LNCaP clone FGC (cell line): ENCODE results near the gene GRIA4.

Source experiments
- DNase-seq: peaks from one replicate; pipeline ENCODE4 v3.0.0-alpha.2; 2011; ENCODE audit warnings: low read depth
- H3K4me3 ChIP-seq: 2 replicates; pipeline ENCODE4 v1.5.1; 2011; ENCODE audit warnings: mild to moderate bottlenecking, low read depth, low read length, control low read depth
- TF ChIP-seq, protein P1 (sequence below): IDR thresholded peaks from 2 replicates; pipeline ENCODE4 v1.5.1; 2012; ENCODE audit warnings: mild to moderate bottlenecking; ENCODE audit not compliant: control insufficient read depth, insufficient read depth; ENCODE audit errors: extremely low read depth

The GRIA4 gene

DNA sequence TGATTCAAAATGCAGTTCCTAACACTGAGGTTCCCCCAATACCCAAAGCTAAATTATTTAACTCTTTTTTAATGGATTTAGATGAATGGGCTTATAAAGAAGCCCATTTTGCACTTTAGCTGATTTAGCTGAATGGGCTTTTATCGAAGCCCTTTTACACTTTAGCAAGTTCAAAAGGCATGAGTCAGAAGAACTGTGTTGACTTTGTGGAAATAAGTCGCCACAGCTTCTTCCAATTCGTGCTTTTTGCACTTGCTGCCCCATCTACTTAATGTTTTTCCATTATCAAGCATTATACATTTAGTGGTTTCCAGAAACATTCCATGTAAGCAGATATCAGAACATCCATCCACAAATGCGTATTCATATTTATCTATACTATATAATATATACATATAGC, 20.5 kb upstream of the GRIA4 start:
- H3K4me3 ChIP-seq = no peak overlapping the region
- TF ChIP-seq, protein P1, sequence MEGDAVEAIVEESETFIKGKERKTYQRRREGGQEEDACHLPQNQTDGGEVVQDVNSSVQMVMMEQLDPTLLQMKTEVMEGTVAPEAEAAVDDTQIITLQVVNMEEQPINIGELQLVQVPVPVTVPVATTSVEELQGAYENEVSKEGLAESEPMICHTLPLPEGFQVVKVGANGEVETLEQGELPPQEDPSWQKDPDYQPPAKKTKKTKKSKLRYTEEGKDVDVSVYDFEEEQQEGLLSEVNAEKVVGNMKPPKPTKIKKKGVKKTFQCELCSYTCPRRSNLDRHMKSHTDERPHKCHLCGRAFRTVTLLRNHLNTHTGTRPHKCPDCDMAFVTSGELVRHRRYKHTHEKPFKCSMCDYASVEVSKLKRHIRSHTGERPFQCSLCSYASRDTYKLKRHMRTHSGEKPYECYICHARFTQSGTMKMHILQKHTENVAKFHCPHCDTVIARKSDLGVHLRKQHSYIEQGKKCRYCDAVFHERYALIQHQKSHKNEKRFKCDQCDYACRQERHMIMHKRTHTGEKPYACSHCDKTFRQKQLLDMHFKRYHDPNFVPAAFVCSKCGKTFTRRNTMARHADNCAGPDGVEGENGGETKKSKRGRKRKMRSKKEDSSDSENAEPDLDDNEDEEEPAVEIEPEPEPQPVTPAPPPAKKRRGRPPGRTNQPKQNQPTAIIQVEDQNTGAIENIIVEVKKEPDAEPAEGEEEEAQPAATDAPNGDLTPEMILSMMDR = no peak

DNA sequence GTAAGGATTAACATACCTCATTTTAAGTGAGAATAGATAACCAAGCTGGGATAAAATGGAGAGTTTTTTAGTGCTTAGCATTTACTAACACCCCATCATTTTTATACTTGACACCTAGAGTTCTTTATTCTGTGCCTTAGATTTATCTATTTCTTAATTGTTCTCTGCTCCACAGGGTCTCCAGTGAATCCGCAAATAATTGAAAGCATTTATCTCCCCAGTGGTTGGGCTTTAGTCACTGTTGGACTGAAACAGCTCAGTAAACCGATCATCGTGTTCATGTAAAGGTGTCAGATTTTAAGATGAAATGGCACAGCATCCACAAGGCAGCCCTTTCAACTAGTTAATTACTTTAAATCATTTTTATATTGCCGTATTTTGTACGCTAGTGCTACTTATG, 17.8 kb upstream of the GRIA4 start:
- no peak overlapping the region for H3K4me3 ChIP-seq
- DNase-seq = no peak
- TF ChIP-seq, protein P1 = no peak

More for the DNA sequence above, 20.5 kb upstream of the GRIA4 start:
- DNase-seq = no peak

DNA sequence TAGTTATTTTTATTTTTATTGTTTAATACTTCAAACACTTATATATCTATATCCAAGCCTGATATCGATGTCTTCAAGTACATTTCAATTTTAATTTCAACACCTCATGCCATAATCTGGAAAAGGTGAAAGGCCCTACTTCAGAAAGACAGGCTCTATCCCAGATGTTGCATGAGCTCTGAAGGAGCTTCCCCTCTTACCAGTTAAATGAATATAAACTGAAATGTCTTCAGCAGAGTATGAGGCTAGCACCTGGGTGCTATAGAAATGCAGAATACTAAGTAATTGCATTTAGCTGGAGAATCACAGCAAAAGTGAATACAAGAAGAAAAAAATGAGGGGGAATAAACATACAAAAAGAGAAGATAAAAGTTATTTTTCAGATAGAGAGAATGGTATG, 11.5 kb upstream of the GRIA4 start:
- H3K4me3 ChIP-seq = no peak overlapping the region
- TF ChIP-seq, protein P1 = no peak
- DNase-seq = no peak

DNA sequence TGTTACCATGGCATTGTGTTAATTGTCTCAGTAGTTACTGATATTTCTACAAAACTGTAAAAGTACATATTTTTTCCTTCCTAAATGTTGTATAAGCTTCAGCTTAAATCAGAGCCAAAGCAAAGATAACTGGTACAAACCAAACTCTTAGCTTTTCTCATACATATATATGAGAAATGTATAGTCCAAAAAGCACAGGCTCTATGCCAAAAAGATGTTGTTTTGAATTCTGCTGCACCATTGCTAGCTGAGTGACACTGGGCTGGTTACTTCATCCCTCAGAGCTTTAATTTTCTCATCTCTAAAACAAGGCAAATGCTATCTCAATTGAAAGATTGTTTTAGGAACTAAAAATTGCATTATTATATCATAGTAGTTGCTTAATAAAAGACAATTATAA, 6.7 kb upstream of the GRIA4 start:
- H3K4me3 ChIP-seq = no peak overlapping the region
- TF ChIP-seq, protein P1 = no peak
- DNase-seq = no peak

DNA sequence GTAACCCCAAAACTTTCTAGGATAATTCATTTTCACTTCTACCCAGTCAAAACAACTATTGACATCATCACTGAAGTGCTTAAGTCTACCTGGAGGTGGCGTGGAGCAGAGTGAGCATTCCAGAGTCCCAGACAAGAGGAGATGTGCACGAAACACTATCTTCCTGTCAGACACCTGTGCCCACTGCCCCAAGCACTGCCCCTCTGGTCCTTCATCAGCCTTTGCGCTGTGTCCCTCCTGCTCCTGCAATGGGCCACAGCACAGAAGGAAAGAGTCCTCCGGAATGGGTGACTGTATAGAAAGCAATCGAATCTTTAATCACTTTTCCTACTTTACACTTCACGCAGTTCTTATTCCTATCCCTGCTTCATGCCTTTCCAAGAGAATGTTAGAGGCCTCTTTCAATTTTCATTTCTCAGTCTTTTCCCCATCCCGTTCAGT, 512 bp upstream of the GRIA4 start:
- H3K4me3 ChIP-seq = no peak overlapping the region
- DNase-seq = no peak
- TF ChIP-seq, protein P1 = peak; percentile 71

DNA sequence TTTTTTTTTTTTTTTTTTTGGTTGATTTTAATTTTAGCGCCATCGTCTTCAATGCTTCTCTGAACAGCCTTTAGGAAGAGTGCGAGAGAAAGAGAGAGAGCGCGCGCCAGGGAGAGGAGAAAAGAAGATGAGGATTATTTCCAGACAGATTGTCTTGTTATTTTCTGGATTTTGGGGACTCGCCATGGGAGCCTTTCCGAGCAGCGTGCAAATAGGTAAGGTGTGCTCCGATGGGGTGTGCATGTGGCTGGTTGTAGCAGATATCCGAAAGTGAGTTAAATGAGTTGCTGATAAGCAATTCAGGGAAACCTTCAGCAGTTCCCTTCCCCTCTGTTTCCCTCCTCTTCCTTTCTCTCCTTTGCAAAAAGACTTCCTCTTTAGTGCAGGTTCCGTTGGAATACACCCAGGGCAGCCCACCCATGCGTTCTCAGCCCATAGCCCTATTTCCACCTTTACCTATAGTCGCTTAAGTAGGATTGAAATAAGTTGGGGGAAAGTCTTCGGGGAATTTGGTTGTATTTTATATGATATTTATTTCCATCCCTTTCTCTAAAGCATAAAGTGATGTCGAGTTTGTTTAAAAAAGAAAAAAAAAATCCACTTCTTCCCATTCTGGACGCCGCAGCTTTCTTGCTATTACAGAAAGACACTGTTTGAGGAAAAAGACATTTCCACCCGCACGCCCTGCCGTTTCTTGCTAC, 1.1 kb downstream of the GRIA4 start:
- no peak overlapping the region for H3K4me3 ChIP-seq
- TF ChIP-seq, protein P1 = no peak
- DNase-seq = no peak
